AG10803 (cell line): ENCODE data around the gene CNTN4.

Source experiments
- DNase-seq: peaks from one replicate; pipeline ENCODE4 v3.0.0; 2010; ENCODE audit warnings: low read depth
- H3K4me3 ChIP-seq: 2 replicates; pipeline ENCODE4 v1.5.1; 2011; ENCODE audit warnings: mild to moderate bottlenecking, low read length, control low read depth
- CTCF ChIP-seq: conservative IDR thresholded peaks from 2 replicates; pipeline ENCODE4 v1.5.1; 2011; ENCODE audit warnings: mild to moderate bottlenecking, low read length, control low read depth, inconsistent platforms

CNTN4 gene

GRCh38 chr3:2958551-2958950, 859.9 kb downstream of the CNTN4 start:
- TF ChIP-seq CTCF = no peak
- no peak overlapping the region for H3K4me3 ChIP-seq
- DNase-seq = no peak

DNA sequence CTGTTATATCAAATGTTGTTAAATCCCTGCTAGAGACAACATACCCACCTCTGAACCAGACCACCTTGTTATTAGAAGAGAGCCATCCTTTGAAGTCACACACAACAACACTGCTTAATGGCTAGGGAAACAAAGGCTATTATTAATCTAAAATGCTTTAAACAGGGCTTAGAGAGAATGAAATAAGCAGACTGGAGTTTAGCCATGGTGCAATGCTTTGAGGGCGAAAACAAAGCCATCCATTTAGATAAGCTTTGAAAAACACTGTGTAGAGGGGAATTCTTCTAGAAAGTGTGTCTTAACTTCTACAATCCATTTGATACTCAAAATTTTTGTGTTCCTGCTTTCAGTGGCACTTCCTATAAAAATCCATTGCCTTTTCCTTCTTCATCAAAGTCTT, 862.9 kb downstream of the CNTN4 start:
- no peak for DNase-seq
- TF ChIP-seq CTCF = no peak
- no peak overlapping the region for H3K4me3 ChIP-seq

DNA sequence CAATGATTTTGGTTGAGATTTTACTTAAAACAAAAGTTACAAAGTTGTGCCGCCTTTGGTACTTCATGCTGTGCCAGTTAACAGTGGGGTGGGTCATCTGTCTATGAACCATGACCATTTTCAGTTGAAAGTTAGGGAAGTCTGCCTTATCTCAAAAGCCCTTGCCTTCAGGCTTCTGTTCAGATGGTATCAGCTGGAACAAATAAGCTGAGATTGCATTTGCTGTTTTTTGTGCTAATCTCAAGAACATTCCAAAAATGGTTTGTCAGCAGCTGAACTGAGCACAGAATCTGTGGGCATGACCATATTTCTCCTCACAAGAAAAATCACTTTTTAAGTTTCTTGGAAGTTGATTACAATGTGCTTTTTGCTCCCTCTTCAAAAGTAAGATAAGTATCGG, 869.2 kb downstream of the CNTN4 start:
- TF ChIP-seq CTCF = no peak
- no peak overlapping the region for H3K4me3 ChIP-seq
- no peak for DNase-seq

DNA sequence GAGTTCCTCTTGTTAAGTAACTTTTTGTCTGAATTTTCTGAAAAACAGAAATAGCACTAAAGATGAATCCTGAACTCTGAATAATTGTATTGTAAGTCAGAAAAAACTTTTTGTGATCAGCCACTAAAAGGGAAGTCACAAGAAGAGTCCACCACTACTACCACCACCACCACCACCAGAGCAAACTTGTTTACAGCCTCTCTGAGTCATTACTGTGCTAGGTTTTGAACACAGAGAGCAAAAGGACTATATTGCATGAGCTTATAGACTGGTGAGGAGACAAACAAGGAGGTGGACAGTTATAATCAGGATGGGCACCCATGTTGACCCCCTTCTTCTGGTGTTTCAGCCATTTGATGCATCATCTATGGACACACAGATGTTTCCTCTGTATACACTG, 869.8 kb downstream of the CNTN4 start:
- no peak overlapping the region for H3K4me3 ChIP-seq
- DNase-seq = no peak
- no peak for TF ChIP-seq CTCF

DNA sequence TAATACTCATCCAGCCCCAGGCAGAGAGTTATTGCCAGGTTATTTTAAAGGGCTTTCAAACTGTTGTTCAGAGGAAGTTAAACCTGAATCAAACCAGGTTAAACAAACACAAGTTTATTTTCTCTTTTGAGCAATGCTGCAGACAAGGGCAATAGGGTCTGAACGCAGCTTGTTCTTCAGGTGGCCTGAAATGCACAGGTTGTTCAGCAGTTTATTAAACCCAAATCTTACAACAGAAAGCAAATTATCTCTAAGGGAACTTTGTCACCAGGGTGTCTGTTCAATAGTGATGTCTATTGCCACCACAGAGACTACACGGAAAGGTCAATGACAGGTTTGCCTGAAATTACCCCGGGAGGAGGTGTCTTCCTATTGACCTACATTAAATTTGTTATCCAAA, 877.5 kb downstream of the CNTN4 start:
- DNase-seq = no peak
- TF ChIP-seq CTCF = no peak
- no peak overlapping the region for H3K4me3 ChIP-seq

GRCh38 chr3:2976796-2977195, 878.1 kb downstream of the CNTN4 start:
- H3K4me3 ChIP-seq = no peak overlapping the region
- no peak for DNase-seq
- TF ChIP-seq CTCF = no peak

DNA sequence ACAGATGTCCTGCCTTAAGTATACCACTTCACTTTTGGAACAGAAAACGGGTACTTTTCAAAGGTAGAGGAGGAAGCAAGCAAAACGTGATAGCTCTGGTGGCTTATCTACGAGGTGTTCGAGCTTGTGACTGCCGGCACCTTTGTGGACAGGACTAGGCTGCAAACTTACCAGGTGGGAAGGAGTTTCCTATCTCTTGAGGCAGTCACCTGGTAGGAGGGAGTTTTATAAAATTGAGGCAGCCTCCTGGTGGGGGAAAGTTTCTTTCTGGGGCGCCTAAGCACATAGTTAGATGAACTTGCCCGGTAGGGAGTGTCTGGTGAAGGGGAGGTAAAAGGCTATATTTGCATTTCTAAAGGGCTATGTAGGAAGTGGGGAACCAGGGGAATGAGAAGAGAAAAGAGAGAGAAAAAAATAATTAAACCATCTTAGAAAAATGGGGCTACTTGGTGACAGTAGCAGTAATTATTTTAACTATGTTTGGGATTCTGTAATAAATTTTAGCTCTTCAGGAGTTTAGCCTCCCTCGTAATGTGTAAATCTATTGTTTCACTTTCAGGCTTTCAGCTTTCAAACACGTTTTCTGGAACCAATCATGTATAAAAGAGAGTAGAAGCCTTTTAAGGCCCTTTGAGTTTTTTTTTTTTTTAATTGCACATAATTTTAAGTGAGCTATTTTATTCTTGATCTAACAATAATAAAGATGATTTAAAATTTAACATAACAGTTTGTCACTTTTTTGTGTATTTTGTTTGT, 880.5 kb downstream of the CNTN4 start:
- DNase-seq = no peak
- H3K4me3 ChIP-seq = no peak overlapping the region
- TF ChIP-seq CTCF = no peak
